ENCODE results near the gene STXBP1. TPM values are rescaled to one million over a fixed set of nuclear protein-coding genes. Genes with fewer than 3 reads are reported as not detected.

The STXBP1 gene
- total RNA-seq, 1 experiment from 2014 or later, result 40.4 TPM

- no peak for DNase-seq (ENCODE audit: low read depth)
These were observed 80.0 kb downstream of the STXBP1 start for GRCh38 chr9:127692071-127692470.

GRCh38 chr9:127693143-127693542 is 81.1 kb downstream of the STXBP1 start:
- DNase-seq (ENCODE audit: low read depth), result no peak

DNA sequence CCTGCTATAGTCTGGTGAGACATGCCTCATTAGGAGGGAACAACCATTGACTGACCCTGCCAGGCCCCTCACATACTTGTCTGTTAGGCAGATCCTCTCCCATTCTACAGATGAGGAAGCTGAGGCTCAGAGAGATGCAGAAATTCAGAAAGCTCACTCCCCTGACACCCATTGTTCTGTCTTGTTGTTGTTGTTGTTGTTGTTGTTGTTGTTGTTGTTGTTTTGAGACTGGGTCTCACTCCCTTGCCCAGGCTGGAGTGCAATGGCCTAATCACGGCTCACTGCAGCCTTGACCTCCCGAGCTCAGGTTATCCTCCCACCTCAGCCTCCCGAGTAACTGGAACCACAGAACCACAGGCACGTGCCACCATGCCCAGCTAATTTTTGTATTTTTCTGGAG is 81.6 kb downstream of the STXBP1 start:
- DNase-seq (ENCODE audit: low read depth), result no peak

GRCh38 chr9:127694890-127695720 is 83.0 kb downstream of the STXBP1 start:
- DNase-seq (ENCODE audit: low read depth), result no peak

DNA sequence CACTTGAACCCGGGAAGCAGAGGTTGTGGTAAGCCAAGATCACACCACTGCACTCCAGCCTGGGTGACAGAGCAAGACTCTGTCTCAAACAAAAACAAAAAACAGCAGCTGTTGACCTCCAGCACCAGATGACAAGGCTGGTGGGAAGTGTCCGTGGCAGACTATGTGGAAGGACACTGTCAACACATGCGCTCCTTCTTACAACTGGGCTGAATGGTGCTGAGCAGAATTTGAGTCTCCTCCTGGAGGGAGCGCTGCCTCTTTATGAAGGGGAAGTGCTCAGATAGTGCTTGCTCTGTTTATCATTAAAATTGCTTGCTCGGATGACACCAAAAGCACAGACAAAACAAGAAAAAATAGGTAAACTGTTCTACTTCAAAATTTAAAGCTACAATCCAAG is 85.5 kb downstream of the STXBP1 start:
- no peak for DNase-seq (ENCODE audit: low read depth)

GRCh38 chr9:127698386-127698785 is 86.3 kb downstream of the STXBP1 start:
- DNase-seq (ENCODE audit: low read depth), result no peak

DNA sequence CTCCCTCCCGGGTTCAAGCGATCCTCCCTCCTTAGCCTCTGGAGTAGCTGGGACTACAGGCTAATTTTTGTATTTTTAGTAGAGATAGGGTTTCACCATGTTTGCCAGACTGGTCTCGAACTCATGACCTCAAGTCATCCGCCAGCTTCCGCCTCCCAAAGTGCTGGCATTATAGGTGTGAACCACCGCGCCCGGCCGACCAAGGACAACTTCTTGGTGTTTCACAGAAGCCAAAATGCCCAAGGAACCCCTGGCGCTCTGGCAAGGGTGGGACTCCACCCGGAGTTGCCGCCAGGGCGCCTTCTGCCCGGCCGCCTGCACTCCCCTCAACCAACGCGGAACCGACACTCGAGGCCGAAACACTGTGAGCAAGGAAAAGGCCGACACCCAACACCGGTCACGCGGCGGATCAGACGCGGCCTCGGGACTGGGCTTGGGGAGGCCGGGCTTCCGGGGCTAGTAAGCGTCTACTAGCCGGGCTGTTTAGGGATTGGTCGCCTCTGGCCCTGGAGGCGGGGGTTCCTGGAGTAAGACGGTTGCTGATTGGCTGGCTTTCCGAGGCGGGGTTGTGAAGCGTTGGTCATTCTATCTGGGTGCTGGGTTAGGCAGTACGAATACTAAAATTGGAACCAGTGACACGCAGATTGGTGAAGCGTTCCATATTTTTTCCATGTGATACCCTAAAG is 87.1 kb downstream of the STXBP1 start:
- peak; percentile 88 for DNase-seq (ENCODE audit: low read depth)

DNA sequence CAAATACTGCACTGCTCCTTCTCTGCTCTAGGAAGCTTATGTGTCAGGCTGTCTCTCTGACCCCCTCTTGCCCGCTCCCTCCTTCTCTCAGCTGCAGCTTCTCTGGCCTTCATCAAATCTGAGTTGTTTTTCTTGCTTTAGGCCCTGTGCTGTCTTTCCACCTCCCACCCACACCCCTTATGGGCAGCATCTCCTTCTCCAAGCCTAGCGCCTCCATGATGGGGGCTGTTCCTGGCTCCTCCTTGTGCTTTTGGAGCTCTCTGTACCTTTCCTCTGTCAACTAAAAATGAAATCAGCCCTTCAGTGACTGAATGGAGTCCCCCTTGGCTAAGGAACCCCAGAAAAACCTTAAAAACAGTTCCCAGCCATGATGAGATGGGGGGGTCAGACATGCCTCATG is 88.1 kb downstream of the STXBP1 start:
- DNase-seq (ENCODE audit: low read depth), result no peak

- DNase-seq (ENCODE audit: low read depth), result no peak
These were observed 88.6 kb downstream of the STXBP1 start for GRCh38 chr9:127700594-127701255.

DNA sequence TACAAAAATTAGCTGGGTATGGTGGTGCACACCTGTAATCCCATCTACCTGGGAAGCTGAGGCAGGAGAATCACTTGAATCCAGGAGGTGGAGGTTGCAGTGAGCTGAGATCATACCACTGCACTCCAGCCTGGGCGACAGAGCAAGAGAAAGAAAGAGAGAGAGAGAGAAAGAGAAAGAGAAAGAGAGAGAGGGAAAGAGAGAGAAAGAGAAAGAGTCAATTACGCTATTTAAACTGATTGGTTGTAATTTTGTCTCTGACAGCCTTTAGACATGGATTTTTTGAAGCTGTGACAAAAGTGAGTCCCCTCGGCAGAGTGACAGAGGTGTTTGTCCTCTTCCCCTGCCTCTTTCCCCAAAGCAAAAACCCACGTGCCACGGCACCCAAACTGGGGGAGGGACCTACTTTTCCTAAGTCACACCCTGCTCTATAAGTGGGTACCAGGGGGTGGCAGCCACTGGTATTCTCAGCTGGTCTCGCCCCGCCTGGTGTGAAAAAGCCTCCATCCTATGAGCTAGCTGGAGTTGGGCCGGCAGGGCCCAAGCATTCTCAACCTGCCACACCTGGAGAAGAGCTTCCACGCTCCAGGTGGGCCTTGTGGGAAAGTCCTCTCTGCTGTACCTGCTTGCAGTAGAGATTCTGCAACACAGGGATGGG is 91.3 kb downstream of the STXBP1 start:
- DNase-seq (ENCODE audit: low read depth), result no peak

DNA sequence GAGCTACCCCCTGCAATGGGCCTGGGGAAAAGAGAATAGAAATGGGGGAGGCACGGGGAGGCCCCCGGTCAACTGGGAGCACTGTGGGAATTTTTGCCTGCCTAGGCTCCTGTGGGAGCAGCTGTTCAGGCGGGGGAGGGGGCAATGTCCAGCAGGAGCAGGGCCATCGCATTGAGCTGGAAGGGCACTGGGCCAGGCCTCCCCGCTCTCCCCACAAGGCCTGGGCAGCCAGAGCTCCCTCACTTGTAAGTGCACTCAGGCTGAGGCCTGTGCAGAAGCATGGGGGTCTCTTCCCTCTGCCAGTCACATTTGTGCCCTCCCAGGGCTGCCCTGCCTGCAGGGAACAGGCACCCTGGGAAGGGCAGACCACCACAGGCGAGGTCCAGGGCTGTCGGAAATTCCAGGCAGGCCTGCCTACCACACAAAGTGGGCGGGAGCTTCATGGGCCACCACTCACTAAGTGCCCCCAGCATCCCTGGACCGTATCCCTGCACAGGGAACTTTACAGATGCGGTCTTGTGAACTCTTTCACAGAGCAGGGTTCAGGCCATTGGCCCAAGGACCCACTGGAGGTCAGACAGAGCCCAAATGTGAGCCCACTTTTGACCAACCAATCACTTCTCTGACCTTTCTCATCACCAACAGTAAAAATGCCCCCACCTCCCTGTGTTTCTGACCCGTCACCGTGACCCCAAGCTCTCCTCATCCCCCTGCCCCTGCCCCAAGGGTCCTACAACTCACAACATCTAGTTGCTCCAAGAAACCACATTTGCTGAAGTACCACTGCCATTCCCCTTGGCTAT is 93.7 kb downstream of the STXBP1 start:
- DNase-seq (ENCODE audit: low read depth), result peak; percentile 31

GRCh38 chr9:127706836-127707241 is 94.8 kb downstream of the STXBP1 start, which contains the start of gene CFAP157:
TSS of gene CFAP157 (plus strand) at chr9:127706988. CDS start at chr9:127707032, 44 bp downstream.
- no peak for DNase-seq (ENCODE audit: low read depth)

DNA sequence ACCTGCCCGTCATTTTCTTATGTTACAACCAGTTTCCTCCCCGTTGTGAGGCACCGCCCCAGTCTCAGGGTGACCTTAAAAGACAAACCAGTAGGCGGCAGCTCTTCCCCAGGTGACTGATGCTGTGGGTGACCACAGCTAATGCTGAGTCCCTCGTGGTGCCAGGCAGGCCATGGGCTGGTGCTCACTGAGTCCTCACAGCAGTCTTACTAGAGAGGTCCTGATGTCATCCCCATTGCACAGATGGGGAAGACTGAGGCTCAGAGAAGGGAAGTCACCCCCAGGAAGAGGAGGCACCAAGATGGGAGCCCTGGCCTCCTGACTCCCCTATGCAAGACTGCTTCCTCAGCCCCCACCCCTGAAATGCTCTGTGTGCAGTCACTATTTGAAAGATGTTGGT is 95.7 kb downstream of the STXBP1 start:
- DNase-seq (ENCODE audit: low read depth), result no peak

- DNase-seq (ENCODE audit: low read depth), result no peak
These were observed 97.0 kb downstream of the STXBP1 start for GRCh38 chr9:127708952-127709587.

- DNase-seq (ENCODE audit: low read depth), result no peak
These were observed 98.2 kb downstream of the STXBP1 start for GRCh38 chr9:127710204-127710783.

GRCh38 chr9:127711226-127711701 is 99.2 kb downstream of the STXBP1 start:
- no peak for DNase-seq (ENCODE audit: low read depth)

DNA sequence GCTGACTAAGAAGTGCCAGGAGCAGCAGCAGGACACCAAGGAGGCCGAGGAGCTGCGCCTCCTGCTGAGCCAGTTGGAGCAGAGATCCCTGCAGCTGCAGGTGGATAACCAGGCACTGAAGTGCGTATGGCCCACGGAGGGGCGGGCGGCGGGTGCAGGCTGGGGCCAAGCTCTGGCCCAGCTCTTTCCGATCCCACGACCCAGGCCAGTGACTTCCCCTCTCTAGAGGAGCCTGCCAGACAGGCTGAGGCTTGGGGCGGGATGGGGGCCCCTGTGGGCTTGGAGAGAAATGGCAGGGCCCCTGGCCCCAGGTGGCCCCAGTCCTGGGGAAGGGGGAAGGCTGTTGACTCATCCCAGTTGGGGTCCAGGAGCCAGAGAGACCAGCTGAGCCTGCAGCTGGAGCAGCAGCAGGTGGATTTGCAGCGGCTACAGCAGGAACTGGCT is 99.8 kb downstream of the STXBP1 start:
- no peak for DNase-seq (ENCODE audit: low read depth)

DNA sequence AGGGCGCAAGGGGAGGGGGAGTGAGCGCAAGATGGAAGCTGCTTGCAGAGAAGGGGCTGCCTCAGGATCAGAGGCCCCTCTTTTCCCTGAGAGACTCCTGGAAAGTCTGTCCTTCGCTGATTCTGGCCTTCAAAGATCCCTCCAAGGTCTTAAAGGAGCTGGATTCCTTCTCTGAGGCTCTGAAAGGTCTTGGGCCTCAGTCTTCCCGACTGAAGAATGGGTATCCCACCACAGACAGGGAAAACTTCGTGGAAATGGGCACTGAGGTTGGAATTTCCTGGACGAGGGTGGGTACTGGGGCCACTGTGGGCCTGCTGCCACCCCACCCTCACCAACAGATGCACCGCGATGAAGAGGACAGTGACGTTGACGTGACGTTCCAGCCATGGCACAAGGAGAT is 100.3 kb downstream of the STXBP1 start:
- no peak for DNase-seq (ENCODE audit: low read depth)

DNA sequence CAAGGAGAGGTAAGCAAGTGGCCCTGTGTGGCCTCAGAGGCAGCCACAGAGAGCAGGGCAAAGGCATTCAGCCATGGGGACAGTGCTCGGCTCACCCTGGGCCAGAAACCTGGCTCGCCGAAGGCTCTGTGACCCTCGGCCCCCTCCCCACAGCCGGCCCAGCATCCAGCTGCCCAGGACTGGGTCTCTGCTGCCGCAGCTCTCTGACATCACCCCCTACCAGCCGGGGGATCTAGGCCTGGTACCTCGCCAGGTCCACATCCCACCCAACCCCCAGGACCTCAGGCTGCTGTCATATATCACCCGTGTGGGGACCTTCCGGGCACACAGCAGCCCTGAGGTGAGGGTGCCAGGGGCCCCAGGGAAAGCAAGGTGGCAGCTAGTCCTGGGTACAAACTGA is 100.8 kb downstream of the STXBP1 start:
- no peak for DNase-seq (ENCODE audit: low read depth)

Data from LHCN-M2 (cell line).